Inflammatory macrophage treated with lipopolysaccharide for 1 hour (primary cell): ENCODE results near the gene OPN1MW.
A peak's percentile ranks its signal among the peaks of the same experiment; 100 is the strongest.
"Not testable (repeated sequence)": the region's sequence is repeated elsewhere in the genome, so short reads cannot be mapped to it uniquely, and the experiment has no call there.

ENCODE experiments used
- DNase-seq, 2 donors: peaks; one replicate each; pipeline ENCODE4 v3.0.0-alpha.2; 2020 to 2022

OPN1MW gene

DNA sequence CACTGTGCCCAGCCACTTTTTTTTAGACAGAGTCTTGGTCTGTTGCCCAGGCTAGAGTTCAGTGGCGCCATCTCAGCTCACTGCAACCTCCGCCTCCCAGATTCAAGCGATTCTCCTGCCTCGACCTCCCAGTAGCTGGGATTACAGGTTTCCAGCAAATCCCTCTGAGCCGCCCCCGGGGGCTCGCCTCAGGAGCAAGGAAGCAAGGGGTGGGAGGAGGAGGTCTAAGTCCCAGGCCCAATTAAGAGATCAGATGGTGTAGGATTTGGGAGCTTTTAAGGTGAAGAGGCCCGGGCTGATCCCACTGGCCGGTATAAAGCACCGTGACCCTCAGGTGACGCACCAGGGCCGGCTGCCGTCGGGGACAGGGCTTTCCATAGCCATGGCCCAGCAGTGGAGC, at the start of gene OPN1MW:
Gene OPN1MW (plus strand): TSS at position 301 of the 400 bp plus-strand sequence. CDS start 82 bp downstream, at position 383.
- DNase-seq, result not testable (repeated sequence)

DNA sequence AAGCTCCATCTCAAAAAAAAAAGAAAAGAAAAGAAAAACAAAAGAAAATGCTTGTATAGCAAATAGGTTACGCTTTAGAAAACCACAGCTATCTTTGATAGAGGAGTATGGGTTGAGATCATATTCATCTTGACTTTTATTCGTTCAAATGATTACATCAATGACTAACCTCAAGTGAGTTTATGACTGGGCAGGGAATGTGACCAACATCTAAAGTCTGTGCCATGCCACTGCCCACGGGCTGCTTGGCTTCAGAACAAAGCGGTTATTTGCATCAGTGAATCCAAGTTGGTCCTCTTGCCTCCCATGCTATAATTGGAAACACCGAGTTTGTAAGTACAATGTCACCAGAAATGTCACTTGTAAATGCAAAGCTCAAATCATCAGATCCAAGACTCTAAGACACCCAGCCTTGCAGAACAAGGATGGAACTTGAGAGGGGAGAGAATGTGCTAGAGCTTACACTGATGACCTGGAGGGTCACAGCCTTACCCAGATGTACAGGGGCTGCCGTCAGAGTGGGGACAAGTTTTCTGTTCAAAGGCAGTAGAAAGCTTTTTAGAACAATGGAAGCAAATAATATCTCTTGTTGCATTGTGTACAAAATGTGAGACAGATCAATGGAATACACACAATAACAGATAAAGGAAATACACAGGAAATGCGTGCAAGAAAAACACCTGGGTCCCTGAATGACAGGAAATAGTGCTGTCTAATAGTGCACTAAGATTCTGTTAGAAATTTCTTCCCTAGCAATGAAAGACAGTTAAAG, 46.8 kb upstream of the OPN1MW start:
- DNase-seq, result no peak

DNA sequence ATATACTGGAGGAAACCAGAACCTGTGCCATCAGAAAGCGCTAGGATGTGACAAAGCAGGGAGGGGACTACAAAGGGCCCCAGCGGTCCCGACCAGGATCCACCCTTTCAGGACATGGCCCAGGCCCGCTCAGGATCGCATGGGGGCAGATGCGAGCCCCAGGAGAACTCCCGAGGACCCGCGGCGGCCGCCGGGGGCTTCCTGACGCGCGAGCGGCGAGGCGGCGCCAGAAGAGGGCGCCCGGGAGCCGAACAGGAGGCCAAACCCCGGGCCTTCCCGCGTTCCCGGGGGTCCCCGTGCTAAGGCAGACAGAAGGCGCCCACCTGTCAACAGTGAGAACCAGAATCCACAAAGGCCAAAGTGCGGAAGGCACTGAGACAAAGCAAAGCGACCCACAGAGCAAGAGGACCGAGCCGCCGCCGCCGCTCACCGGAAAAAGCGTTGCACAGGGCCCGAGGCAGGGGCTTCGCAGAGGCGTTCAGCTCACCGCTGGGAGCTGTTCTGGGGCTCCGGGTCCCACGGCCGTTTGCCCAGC, 45.7 kb upstream of the OPN1MW start:
- peak; percentile 29 to 63 for DNase-seq

- no peak for DNase-seq
These were observed 43.5 kb upstream of the OPN1MW start for GRCh38 chrX:154138857-154139256.

GRCh38 chrX:154140206-154140605, 42.2 kb upstream of the OPN1MW start:
- no peak for DNase-seq

GRCh38 chrX:154140742-154141141, 41.7 kb upstream of the OPN1MW start:
- DNase-seq, result no peak

- DNase-seq, result no peak
These were observed 40.0 kb upstream of the OPN1MW start for GRCh38 chrX:154142386-154142785.

GRCh38 chrX:154142950-154143745, 39.2 kb upstream of the OPN1MW start:
- no peak for DNase-seq

GRCh38 chrX:154144010-154144409, 38.4 kb upstream of the OPN1MW start, which contains the start of gene OPN1LW:
OPN1LW (plus strand) TSS chrX:154144243; CDS start chrX:154144284, 41 bp downstream.
- not testable (repeated sequence) for DNase-seq

GRCh38 chrX:154151030-154151429, 31.4 kb upstream of the OPN1MW start:
- DNase-seq, result not testable (repeated sequence)

DNA sequence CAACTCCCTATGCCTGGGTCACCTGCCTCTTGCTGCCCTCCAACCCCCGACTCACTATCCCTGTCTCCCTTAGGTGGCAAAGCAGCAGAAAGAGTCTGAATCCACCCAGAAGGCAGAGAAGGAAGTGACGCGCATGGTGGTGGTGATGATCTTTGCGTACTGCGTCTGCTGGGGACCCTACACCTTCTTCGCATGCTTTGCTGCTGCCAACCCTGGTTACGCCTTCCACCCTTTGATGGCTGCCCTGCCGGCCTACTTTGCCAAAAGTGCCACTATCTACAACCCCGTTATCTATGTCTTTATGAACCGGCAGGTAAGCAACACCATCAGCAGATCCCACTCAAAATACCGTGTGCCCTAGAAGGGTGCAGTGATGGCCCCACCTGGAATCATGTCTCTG, 26.2 kb upstream of the OPN1MW start:
- not testable (repeated sequence) for DNase-seq

DNA sequence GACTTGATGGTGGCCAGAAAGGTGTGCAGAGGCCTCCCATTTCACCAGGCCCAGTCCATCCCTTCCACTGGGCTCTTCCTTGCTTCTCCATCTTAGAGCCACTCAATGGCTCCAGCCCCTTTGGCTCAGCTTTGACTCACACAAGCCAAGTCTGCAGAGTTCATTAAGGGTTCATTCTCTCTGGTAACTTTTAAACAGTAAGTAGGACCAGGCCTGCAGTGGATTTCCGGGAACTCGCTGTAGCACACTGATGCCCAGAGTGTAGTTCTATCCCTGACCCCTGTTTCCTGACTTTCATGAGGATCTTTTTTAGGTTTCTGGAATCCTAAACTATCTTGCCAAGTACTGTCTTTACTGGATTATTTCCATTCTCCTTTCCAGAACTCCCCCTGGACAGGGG, 25.2 kb upstream of the OPN1MW start:
- not testable (repeated sequence) for DNase-seq

DNA sequence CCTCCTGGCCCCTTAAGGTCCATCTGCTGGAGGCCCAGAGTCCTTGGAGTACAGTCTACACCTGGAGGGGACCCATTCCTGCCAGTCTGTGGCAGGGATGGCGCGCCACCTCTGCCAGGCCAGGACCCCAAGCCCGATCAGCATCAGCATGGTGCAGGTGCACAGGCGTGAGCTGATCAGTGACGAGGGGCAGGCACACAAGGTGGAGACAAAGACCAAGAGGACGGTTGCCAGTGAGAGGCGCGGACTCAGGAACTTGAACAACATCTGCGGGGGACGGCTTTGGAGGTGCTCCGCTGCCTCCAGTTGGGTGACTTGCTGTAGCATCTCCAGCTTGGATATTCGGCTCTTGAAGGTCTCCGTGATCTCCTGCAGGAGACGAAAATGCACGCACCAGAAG, 23.1 kb upstream of the OPN1MW start:
- not testable (repeated sequence) for DNase-seq

DNA sequence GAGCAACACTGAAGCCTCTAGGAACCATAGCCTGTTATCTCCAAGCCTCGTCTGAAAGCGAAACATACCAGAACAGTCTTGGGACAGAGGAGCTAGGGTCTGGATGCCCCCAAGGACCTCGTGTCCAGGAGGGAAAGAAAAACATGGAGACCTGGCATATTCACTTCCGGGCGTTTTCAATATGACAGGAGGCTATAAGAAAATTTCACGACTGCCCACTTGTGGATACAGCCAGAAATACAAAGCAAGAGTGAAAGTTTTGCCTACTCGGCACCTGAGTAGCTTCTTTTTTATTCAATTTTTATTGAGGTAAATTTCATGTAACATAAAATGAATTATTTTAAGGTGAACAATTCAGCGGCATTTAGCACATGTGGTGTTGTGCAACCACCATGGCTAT, 17.5 kb upstream of the OPN1MW start:
- not testable (repeated sequence) for DNase-seq

- not testable (repeated sequence) for DNase-seq
These were observed 14.0 kb upstream of the OPN1MW start for GRCh38 chrX:154168384-154168783.

GRCh38 chrX:154172535-154172943, 9.9 kb upstream of the OPN1MW start:
- DNase-seq, result not testable (repeated sequence)

DNA sequence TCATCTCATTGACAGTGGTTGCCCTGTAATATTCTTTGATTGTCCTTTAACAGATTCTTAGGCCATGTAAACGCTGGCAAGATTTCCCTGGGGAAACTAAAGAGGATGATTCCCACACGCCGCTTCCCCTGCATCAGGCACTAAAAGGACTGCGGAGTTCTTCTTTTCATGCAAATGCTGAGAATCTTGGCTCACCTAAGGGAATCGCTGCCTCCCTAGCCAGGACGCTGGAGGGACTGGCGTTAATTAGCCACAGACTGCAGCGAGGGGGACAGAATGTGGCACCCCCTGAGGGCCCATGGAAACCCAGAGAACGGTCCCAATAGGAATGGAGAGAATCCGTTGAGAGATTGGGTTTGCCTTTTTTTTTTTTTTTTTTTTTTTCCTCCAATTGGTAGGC, 8.0 kb upstream of the OPN1MW start:
- not testable (repeated sequence) for DNase-seq

DNA sequence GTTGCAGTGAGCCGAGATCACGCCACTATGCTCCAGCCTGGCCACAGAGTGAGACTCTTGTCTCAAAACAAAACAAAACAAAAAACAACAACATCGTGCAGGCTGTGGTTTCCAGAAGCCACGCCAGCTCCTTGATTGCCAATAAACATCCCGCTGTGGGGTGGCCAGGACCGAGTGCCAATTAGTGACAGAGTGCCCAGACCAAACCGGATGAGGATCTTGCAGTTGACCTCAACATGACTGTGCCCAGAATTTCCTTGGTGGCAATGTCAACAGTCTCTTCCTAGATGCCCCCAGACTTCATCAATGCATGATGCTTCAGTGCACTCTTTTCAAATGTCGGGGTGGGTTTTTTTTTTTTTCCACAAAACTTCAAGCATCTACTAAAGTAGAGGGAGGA, 1.4 kb downstream of the OPN1MW start:
- not testable (repeated sequence) for DNase-seq

GRCh38 chrX:154192846-154193245, 10.4 kb downstream of the OPN1MW start:
- DNase-seq, result not testable (repeated sequence)

GRCh38 chrX:154194316-154194715, 11.9 kb downstream of the OPN1MW start:
- DNase-seq, result not testable (repeated sequence)

DNA sequence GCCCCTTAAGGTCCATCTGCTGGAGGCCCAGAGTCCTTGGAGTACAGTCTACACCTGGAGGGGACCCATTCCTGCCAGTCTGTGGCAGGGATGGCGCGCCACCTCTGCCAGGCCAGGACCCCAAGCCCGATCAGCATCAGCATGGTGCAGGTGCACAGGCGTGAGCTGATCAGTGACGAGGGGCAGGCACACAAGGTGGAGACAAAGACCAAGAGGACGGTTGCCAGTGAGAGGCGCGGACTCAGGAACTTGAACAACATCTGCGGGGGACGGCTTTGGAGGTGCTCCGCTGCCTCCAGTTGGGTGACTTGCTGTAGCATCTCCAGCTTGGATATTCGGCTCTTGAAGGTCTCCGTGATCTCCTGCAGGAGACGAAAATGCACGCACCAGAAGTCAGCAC, 14.1 kb downstream of the OPN1MW start:
- DNase-seq, result not testable (repeated sequence)

DNA sequence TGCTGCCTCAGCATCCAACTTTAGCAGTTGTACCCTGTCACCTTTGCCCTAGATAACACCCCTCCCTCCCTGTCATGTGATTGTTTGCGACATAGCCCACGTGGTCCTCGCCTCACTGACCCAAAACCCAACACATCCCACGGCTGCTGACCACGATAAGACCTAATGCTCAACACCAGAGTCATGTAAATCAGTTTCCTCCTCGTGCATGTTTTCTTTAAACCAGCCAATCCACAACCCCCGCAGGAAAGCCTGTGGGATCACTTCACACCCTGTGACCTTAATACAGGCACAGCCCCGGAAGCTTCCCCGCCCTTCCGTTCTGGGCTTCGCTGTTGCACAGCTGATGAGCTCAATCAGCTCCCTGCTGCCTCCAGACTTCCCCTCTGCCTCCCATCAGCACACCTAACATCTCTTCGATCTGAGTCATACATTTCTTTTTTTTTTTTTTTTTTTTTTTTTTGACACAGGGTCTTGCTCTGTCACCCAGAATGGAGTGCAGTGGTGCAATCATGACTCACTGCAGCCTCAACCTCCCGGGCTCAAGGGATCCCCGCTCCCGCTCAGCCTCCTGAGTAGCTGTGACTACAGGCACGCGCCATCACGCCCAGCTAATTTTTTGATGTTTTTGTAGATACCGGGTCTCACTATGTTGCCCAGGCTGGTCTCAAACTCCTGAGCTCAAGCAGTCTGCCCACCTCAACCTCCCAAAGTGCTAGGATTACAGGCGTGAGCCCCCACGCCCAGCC, 27.4 kb downstream of the OPN1MW start:
- not testable (repeated sequence) for DNase-seq

DNA sequence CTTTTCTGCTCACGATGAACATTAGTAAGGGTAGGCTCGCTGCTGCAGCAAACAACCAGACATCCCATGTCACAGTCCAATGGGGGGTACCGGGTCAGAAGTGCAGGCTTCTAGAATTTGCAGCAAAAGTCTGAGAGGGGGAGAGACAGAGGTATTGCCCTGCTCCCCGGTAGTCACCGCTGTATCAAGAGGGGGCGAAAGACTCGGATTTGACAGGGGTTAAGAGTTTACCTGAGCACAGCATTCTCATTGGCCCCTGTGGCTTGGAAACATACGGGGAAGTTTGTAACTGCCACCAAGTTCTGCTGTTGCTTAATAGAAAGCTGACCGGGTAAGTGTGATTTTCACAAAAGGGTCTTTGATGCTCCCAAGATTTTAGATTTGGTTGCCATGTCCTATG, 28.7 kb downstream of the OPN1MW start:
- DNase-seq, result not testable (repeated sequence)
